ENCODE results near the gene CLNK.
"Not testable (repeated sequence)": the region's sequence is repeated elsewhere in the genome, so short reads cannot be mapped to it uniquely, and the experiment has no call there.

CLNK gene

GRCh38 chr4:10607206-10607605 is 77.4 kb downstream of the CLNK start:
- DNase-seq, result no peak

- DNase-seq, result no peak
These were observed 77.9 kb downstream of the CLNK start for GRCh38 chr4:10606483-10607155.

DNA sequence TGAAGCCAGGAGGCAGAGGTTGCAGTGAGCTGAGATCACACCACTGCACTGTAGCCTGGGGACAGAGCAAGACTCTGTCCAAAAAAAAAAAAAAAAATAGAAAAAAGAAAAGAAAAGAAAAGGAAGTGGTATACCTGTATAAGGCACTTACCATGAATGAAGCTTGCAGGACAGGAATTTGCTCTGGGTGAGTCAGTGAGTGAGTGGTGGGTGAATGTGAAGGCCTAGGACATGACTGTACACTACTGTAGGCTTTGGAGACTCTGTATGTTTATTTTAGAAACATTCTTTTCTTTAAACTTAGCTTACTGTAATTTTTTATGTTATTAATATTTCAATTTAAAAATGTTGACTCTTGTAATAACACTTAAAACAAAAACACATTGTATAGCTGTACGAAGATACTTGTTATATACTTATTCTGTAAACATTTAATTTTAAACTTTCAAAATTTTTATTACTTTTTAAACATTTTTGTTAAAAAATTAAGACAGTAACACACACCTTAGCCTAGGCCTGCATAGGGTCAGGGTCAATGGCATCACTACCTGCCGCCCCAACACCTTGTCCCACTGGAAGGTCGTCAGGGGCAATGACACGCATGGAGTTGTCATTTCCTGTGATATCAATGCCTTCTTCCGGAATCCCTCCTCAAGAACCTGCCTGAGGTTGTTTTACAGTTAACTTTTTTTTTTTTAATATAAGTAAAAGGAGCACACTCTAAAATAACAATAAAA is 78.7 kb downstream of the CLNK start:
- no peak for DNase-seq

- DNase-seq, result no peak
These were observed 79.5 kb downstream of the CLNK start for GRCh38 chr4:10605031-10605430.

DNA sequence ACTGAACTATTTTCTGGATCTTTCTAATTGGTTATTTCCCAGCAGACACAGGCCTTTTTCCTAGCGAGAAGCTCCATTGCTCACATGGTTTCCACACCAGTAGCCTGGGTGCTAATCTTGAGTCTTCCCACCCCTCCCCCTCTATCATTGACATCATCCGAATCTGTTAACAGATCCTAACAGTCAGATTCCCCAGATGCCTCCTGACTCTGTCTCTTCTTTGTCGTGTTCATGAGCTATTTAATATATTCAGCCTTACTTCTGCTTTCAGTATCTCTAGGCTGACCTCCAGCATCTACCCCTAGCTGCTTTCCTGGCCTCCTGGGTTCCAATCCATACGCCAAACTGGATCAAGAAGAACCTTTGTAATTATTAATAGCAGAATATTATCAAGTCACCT is 85.0 kb downstream of the CLNK start:
- no peak for DNase-seq

DNA sequence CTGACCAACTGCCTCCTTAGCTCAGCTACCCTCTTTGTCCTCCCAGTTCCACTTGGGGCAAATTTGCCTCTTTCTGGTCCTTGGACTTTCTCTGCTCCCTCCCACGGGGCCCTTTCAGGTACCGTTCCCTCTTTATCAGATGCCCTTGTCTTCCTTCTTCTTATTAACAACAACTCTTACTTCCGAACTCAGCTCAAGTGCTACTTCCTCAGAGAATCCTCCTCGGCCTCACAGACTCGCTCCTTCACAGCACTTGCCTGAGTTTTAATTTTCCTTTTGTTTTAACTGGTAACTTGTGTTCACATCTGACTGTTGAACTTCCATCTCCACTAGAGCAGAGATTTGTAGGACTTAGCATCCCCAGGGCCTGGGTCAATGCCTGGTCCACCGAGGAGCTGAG is 85.7 kb downstream of the CLNK start:
- DNase-seq, result no peak

GRCh38 chr4:10596586-10597290 is 87.8 kb downstream of the CLNK start:
- DNase-seq, result no peak

DNA sequence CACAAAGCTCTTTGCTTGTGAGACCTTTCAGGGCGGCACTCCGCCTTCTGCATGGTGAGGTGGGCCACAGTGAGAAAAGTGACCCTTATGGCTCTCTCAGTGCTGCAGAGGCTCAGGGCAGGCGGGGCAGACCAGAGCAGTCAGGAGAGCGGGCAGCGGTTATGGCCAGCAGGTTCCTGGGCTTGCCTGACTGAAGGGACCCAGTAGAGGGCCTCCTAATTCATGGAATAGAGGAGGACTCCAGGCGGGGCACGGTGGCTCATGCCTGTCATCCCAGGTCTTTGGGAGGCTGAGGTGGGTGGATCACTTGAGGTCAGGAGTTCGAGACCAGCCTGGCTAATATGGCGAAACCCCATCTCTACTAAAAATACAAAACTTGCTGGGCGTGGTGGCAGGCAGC is 91.4 kb downstream of the CLNK start:
- no peak for DNase-seq

GRCh38 chr4:10590896-10591295 is 93.7 kb downstream of the CLNK start:
- DNase-seq, result no peak

GRCh38 chr4:10589799-10590198 is 94.8 kb downstream of the CLNK start:
- DNase-seq, result no peak

DNA sequence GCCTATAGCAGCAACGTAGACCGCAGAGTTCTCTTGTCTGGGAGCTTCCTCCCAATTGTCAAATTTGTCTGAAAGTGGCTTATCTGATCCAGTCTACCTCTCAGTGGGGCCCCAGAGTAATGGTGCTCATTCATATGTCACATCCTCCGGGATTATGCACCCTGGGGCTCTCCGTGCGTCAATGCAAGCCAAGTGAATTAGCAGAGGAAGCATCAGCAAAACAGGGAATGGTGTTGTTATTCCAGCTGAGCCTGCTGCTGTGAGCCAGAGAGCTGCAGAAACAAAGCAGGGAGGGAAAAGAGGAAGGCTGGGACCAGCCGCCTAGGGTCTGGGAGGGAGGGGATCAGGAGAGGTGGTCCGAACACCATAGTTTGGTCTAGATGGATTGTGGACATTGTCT is 95.2 kb downstream of the CLNK start:
- DNase-seq, result no peak

- peak; percentile 21 for DNase-seq
These were observed 96.9 kb downstream of the CLNK start for GRCh38 chr4:10587697-10588096.

- no peak for DNase-seq
These were observed 97.3 kb downstream of the CLNK start for GRCh38 chr4:10587296-10587695.

DNA sequence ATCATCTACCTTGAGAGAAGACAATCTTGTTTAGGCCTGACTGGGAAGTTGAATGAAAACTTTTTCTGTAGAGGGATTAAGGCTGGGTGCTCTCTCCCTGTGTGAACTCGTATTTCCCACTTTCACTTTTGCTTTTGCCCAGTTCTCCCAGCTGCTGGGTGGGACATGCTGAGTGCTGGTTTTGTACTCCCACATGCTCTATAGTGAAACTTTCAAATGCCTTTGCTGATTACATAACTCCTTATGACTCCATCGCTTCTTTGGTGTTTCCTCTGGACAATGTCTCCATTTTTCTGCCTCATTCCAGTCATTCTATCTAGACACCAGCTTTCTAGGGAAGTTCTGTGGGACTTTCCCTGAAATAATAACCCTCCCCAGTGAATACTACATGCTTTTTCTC is 100.5 kb downstream of the CLNK start:
- no peak for DNase-seq

DNA sequence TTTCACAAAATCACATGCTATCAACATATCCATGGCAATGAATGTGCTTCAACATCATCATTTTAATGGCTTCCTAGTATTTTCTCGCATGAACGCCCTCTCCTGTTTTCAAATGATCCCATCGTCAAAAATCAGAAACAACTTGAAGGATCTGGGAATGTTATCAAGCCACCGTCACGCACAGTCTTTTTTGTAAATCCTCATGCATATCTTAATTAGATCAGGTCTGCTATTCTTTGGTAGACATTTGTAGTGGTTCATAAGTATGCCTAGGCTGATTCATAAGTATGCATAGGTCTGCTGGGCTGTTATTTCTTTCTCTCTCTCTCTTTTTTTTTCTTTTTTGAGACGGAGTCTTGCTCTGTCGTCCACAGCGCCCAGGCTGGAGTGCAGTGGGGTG is 101.6 kb downstream of the CLNK start:
- DNase-seq, result no peak

GRCh38 chr4:10582059-10582686 is 102.4 kb downstream of the CLNK start:
- peak; percentile 17 for DNase-seq

DNA sequence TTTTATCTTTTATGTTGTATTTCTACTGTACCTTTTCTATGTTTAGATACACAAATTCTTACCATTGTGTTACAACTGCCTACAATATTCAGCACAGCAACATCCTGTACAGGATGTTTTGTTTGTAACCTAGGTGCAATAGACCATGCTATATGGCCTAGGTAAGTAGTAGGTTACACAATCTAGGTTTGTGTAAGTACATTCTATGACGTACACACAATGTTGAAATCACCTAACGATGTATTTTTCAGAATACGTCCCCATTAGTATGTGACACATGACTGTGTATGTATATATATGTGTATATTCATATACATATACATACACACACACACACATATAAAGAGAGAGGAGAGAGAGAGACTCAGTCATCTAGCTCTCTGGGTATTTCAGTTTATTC is 103.5 kb downstream of the CLNK start:
- DNase-seq, result no peak

GRCh38 chr4:10579648-10580047 is 104.9 kb downstream of the CLNK start:
- no peak for DNase-seq

- DNase-seq, result no peak
These were observed 106.8 kb downstream of the CLNK start for GRCh38 chr4:10577508-10578426.

GRCh38 chr4:10577018-10577417 is 107.5 kb downstream of the CLNK start:
- DNase-seq, result no peak

GRCh38 chr4:10576236-10576635 is 108.3 kb downstream of the CLNK start:
- DNase-seq, result no peak

DNA sequence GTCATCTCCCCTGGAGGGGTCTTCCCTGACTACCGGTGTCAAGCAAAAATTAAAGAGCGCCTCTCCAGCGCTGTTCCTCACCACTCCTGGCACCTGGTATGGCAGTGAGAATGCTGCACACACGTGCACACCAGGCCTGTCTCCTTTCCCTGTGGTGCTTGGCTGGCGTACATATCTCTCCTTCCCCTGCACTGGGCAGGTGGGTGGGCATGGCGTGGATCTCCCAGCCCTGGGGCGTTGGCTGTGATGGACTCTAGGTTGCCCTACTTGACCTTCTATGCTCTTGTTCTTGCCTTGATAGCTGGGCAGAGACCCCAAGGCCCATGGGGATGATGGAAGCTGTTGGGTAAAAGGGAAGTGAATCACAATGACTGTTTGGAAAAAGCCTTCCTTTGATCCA is 109.2 kb downstream of the CLNK start:
- DNase-seq, result no peak

DNA sequence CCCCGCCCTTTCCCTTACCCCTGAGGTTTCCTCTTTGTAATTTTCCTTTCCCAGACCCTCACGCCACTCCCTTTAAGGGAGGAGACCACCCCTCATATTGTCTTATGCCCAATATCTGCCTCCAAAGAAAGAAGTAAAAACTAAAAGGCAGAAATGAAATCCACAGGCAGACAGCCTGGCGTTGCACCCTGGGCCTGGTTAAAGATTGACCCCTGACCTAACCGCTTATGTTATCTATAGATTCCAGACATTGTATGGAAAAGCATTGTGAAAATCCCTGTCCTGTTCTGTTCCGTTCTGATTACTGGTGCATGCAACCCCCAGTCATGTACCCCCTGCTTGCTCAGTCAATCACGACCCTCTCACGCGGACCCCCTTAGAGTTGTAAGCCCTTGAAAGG is 110.0 kb downstream of the CLNK start:
- not testable (repeated sequence) for DNase-seq
